ENCODE data around the gene ABHD12.

DNA sequence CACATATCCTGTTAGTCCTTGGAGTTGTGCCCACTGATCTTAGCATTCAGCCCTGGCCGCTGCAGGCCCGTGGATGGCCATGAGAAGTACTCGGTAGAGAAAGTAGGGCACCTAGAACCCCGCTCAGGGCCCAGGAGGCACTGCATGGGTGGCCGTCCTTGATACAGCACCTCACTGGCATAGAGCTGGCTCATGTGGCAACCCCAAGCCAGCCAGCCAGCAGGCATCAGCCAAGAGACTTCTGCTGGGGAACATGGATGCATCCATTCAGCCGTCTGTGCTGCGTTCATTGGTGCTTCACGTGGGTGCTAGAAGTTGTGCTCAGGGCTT is 132.2 kb downstream of the ABHD12 start:
- TF ChIP-seq CTCF (conservative IDR thresholded peaks at IDR 0.05; ENCODE audit: low read depth, low read length) = no peak
- no peak for TF ChIP-seq EZH2 (IDR thresholded peaks at IDR 0.05; ENCODE audit: low read length, unreplicated experiment)

Measured in PC-3 (cell line).